Activated CD8-positive, alpha-beta memory T cell treated with anti-CD3 and anti-CD28 coated beads, Interleukin-2, amount 50 U/mL, for 24 hours (primary cell): ENCODE measurements around the gene BAMBI.

Source experiments
- DNase-seq: peaks from one replicate; pipeline ENCODE4 v3.0.0-alpha.2; 2020; ENCODE audit errors: extremely low read depth

The BAMBI gene

DNA sequence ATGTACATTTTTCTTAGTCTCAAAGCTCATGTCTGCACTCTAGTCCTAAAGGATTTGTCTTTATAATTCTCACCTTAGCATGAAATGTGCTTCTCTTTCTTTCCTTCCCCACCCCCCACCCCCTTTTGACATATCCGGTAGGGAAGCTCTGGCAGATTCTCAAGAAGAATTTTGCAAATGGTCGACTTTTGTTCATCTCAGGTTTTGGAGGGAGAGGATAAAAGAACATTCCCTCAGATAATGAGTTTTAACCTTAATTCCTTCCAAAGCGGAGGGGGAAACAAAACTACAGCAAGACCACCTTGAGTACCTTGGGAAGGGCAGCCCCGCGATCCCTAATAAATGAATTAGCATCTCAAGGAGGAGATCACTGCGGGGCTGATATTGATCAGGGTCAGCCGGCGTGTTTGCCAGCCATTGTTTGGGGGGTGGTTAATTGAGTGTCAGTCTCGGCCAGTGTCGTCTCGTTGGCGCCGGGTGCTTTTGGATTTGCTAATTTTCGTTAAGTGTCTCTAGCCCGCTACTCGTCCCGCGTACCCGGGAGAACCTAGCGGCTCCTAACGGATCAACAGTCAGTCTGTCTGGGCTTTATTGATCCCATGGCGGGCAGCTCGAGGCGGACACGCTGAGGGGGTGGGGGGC, 874 bp upstream of the BAMBI start:
- DNase-seq, result no peak

DNA sequence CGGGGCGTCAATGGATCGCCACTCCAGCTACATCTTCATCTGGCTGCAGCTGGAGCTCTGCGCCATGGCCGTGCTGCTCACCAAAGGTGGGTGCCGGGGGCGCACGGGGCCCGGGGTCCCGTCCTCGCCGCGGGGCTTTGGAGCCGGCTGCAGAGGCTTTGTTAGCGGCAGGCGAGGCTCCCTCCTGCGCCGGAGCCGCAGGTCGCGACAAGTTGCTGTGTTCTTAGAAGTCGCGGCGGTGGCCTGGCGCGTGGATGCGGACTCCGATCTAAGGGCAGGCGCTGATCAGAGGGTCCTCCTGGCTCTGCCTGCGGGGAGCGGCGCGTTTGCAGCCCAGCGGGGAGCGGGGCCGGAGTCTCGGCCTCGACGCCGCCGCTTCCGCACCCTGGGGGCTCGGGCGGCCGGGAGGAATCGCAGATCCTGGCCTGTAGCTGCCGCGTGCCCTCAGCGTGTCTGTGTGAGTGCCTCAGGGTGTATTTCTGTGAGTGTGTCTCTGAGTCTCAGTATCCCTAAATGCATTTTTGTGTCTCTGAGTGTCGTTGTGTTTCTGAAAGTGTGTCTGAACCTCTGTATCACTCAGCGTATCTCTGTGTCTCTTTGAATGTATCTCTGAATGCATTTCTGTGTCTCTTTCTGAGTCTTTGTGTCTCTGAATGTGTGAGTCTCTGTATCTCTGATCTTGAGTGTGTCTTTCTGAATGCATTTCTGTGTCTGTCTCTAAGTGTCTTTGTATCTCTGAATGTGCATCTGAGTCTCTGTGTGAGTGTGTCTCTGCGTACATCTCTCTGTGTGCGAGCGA, 766 bp downstream of the BAMBI start:
- no peak for DNase-seq

DNA sequence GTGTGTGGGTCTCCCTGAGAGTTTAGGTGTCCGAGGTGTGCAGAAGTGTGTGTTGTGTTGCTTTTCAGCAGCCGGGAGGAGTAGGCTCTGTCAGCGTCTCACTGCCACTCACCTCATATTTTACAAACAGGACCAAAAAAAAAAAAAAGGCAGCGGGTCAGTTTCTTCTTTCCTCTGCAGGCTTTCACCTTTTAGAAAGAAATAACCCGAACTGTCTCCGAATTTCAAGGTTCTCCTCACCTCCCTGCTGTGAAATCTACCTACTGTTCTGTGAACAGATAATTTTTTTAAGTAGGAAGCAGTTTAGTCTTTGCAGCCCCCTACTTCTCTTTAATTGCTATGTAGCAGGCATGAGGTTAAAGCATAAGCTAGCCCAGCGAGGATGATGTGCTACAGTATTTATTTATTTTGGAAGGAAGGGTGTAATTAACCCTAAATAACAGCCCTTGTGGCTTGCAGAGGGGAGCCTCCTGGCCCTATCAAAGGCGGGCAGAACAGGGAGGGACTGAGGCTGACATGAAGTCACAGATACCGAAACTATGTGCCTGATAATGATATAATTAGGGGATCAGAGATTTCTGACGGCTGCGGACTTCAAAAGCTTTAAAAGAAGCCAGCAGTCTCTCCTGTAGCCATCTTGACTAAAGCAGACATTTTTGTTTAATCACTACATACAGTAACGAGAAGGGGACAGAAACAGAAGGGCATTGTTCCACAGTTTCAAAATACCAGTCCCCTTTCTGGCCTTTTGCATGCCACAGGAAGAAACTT, 1.6 kb downstream of the BAMBI start:
- no peak for DNase-seq

DNA sequence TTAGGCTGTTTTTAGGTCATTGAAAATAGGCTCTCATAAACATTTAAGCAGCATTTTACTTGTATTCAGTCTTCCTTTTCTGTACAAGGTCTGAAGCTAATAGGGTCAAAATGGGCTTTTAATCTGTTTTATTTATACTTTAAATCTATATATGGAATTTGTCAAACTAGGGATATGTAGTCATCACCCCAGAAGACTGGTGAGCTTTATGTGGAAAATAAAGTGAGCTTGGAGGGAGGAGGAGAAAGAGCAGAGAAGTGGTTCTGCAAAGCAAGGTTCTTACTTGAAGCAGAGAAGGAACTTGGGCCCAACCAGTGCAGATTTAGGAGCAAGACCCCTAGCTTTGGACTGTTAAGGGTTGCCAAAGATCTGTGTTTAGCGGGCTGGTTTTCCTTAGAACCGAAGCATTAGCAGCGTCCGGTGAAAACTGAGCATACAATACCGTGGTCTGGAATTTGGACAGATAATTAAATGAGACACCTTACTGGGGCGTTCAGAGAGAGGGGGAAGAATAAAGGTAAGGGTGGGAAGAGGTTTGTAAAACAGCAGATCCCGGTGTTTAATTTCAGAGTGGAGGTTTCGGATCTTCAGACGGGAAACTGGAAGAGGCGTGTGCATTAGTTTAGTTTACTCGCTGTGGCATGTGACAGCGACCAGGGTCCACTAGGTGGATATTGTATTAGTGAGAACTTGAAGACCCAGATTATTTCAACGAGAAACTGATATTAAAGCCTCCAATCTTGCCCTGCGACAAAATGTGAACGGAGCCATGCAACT, 2.4 kb downstream of the BAMBI start:
- no peak for DNase-seq

DNA sequence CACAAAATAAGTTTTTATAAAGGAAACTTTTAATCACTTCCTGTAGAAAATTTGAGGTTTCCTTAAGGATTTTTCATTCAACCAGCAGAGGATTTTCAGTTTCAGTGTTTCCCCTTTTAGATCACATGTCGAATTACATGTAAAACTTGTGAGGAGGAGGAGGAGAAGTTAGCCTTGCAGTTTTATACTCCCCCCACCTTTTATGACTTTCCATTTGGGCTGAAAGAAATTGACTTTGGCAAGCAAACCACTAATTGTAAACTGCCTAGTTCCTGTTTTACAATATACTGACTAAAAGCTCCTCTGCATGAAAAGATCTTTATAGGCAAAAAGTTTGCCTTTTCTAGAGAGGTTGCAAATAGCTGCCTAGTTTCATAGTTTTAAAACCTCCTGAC, 3.0 kb downstream of the BAMBI start:
- DNase-seq, result no peak

DNA sequence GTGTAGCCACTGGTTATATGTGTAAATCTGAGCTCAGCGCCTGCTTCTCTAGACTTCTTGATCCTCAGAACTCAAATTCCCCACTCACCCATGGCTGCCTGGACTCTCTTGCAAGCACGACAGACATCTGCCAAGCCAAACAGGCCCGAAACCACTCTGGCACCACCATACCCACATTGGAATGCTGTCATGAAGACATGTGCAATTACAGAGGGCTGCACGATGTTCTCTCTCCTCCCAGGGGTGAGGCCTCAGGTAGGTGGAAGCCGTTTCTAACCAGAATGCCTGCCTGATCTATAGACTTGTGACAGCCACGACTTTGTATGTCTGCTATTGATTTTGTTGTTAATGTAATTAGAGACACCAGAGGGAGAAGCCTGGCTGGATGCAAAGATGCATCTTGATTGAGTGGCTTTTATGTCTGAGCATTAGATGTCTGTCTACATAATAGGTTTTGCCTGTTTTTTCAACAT, 4.0 kb downstream of the BAMBI start:
- DNase-seq, result no peak

DNA sequence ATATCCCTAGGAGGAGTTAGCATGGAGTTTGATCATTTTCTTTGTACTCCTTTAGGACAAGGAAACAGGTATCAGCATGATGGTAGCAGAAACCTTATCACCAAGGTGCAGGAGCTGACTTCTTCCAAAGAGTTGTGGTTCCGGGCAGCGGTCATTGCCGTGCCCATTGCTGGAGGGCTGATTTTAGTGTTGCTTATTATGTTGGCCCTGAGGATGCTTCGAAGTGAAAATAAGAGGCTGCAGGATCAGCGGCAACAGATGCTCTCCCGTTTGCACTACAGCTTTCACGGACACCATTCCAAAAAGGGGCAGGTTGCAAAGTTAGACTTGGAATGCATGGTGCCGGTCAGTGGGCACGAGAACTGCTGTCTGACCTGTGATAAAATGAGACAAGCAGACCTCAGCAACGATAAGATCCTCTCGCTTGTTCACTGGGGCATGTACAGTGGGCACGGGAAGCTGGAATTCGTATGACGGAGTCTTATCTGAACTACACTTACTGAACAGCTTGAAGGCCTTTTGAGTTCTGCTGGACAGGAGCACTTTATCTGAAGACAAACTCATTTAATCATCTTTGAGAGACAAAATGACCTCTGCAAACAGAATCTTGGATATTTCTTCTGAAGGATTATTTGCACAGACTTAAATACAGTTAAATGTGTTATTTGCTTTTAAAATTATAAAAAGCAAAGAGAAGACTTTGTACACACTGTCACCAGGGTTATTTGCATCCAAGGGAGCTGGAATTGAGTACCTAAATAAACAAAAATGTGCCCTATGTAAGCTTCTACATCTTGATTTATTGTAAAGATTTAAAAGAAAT, 4.8 kb downstream of the BAMBI start:
- DNase-seq, result no peak

DNA sequence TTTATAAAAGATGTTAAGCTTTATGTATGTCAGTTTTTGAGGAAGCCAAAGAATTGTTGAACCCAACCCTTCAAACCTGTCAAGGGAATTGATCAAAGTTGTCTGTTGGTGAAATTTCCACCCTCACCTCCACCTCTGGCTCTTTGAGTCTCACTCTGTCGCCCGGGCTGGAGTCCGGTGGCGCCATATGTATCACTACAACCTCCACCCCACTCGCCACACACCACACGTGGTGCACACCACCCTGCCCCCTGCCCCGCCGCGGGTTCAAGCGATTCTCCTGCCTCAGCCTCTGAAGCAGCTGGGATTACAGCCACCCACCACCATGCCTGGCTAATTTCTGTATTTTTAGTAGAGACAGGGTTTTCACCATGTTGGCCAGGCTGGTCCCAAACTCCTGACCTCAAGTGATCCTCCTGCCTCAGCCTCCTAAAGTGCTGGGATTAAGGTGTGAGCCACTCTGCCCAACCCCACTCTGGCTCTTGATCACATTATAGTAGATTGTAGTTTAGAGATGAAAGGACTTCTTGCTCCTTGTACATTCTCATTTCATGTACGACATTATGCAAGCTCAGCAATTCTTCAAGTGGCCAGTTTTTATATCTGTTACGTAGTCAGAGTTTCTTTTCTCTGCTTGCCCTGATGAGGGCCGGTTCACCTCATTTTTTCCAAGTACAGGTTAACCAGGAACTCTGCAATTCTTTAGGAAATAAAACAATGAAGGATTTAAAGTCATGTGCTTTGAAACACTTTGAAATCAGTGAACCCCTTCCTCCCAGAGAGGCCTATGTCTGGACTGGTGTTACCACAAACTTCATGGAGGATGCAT, 7.0 kb downstream of the BAMBI start:
- DNase-seq, result no peak

DNA sequence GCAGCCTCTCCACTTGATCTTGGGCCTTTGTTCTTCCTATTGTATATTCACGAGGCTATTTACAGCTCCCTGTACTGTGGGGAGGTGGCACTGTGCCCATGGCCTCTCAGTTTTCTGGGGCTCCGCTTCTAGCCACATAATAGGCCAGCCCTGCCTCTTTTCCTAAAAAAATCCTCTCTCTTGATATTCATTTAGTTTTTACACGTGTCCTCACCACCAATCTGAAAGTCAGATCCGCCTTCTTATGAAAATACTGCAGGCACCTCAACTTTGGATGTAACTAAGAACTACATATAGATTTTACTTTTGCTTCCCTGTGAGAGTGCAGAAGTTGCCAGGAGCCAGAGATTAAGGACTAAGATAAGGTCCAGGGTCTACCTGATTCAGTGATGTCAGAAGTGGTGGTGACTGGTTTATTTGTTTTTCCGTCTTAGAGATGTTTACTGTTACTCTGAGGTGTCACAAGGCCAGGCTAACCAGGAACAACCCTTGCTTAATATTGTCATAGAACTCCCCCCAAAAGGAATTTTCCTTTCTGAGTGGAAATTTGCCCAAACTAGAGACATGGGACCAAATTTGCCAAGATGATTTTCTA, 7.8 kb downstream of the BAMBI start:
- no peak for DNase-seq

DNA sequence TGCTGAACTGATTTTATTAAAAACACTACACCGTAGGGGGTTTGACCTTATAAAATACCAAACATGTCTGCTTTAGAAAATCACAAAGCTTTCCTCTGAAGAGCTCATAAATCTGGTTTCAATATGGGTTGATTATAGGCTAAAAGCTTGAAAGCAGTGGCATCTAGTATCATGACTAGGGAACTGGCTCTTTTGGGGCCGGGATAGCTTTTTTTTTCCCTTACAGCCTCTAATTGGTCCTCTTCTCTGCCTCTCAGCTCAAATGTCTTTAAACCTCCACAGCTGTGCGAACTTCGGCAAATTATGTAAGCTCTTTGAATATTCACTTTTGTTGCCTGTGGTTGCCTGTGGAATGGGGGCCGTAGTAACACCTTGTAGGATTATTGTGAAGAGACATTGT, 8.4 kb downstream of the BAMBI start:
- no peak for DNase-seq

DNA sequence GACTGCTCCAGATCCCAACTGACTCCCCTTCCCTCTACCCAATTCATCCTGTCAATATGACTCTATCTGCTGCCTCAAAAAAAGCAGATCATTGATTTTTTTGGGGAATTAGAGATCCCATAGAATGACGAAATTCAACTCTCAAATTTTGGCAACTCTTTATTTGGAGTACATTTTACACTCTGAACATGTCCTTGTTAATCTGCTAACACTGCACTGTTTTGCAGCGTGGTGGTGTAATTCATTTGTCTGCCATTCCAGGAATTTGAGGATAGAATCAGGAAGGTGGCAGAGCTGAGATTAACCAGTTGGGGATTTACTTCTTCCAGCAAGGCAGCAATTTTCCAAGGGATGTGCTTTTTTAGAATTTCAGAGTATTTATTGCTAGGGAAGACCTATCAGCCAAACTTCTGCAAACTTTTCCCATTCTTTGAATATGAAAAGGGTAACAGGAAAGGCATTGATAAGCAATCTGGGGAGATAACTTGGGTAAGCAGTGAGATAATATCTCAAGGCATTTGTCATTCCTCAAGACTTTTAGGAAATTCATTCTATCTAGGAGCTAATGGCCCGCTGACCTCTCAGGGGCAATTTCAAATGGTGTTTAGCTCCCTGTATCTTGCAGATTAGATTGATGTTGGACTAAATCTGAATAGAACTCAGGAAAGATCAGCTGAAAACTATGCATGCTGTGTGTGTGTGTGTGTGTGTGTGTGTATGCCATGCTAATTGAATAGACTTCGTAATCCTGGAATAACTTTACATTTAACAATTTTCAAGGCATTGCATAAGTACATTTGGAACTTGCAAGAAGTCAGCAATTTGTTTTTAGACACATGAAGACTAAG, 9.7 kb downstream of the BAMBI start:
- DNase-seq, result no peak

DNA sequence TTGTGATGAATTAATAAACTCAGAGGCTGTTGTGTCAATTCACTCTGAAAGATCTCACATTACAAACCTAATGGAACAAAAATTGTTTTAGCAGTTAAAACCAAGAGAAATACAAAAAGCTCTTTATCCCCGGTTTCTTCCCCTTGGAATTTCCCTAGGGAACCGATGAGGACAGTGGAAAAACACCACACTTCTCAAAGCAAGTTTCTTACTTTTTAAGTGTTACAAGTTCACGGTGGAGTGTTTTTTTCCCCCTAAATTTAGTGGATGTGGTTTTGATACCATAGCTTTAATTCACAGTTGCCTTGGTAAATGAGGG, 10.3 kb downstream of the BAMBI start:
- no peak for DNase-seq

DNA sequence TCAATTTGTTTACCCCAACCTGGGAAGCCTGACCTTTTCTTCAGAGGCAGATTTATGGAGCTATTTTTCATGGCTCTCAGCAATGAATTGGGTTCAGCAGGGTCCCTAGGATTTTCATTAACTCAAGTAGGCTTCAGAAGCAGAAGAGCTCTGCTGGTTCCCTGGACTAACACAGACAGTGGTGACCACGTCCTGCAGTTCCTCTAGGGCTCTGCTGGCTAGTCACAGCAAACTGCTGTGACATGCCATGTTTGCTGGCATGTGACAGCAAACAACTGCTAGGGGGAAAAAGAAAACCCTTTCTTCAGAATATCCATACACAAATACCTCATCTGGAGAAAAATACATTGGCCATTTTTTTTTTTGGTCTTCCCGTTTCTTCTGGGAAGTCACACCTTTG, 13.2 kb downstream of the BAMBI start:
- no peak for DNase-seq

DNA sequence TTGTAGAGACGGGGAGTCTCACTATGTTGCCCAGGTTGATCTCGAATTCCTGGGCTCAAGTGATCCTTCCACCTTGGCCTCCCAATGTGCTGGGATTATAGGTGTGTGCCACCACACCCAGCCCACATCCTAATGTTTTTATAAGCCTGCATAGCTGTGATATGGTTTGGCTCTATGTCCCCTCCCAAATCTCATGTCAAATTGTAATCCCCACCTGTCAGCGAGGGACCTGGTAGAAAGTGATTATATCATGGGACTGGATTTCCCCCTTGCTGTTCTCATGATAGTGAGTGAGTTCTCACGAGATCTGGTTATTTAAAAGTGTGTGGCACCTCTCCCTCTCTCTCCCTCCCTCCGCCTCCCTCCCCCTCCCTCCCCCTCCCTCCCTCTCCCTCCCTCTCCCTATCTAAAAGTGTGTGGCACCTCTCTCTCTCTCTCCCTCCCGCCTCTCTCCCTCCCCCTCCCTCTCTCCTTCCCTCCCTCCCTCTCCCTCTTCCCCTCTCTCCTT, 13.9 kb downstream of the BAMBI start:
- no peak for DNase-seq

DNA sequence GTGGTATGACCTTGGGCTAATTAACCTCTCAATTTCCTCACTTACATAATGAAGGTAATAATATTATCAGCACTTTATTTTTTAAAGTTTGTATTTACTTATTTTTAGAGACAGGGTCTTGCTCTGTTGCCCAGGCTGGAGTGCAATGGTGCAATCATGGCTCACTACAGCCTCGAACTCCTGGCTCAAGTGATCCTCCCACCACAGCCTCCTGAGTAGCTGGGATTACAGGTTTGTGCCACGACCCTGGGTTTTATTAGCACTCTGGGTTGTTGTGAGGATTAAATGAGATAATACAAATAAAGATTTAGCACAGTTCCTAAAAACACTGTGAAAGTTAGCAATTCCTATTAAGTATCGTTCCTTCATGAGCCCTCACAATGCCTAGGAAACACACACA, 14.7 kb downstream of the BAMBI start:
- DNase-seq, result no peak

DNA sequence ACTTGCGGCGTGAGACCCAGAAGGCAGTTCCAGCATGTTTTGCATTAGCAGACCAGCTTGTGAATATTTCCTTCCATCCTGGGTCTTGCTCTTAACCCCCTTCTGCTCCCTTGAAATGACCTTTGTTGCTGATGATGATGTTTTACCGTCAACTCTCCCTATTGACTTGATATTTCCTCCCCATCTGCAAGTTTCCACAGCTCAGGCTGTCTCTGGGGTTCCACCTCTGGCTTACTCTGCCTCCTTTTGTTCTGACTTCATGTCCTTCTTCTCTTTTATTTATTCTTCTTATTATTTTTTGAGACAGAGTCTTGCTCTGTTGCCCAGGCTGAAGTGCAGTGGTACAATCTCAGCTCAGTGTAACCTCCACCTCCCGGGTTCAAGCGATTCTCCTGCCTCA, 17.2 kb downstream of the BAMBI start:
- no peak for DNase-seq

DNA sequence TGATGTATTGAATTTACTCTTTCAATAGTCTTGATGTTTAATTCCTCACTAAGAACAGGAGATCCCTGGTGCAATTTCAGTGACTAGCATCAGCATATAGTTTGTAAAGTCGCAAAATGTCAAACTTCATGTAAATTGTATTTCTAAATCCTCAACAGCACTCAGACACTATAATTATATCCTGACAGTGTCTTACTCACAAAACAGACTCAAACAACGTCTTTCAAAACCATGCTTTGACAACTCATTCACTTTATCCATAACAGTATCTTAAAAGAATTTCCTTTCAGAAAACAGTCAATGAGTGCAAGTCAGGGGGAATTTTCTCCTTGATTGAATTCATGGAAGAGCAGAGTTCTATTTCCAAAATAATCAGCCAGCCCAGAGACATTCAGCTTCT, 20.8 kb downstream of the BAMBI start:
- DNase-seq, result no peak

DNA sequence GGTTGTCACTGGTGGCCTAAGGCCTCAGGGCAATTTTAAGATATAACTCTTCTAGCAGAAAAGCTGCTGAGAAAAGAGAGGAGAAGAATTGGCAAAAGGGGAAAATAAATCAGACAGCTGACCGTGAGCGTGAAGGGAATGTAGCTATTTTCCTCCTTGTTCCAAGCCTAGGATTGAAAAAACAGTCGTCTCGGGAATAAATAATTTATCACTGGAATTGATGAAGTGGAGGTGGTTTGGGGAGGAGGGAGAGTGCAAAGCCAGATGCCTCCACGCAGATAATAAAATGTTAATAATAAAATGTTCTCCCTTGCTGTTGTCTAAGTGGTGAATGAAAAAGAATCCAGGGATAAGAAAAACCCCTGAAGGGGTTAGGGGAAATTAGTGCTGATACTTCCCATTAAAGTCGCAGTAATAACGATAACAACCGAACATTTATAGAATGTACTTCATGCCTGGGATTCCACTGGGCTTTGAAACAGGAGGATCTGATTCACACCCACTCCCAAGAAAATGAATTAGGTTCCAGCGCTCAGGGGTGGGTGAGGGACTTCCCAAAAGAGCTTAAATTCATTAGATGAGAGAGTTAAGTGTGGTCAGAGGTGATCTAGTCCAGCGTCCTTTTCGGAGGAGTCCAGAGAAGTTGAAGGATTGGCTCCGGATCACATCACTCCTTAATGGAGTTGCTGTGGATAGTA, 27.3 kb downstream of the BAMBI start:
- no peak for DNase-seq
